B cell (primary cell): ENCODE measurements around the gene BAIAP3. TPM values are rescaled to one million over a fixed set of nuclear protein-coding genes. Genes with fewer than 3 reads are reported as not detected.

Experiments used
- ATAC-seq: fragments of 200-7000 bp; cut with Tn5 transposase; one replicate; pipeline ENCODE4 v1.10.0; 2021; ENCODE audit warnings: low read depth, mild to moderate bottlenecking, moderate number of reproducible peaks, moderate library complexity
- CTCF ChIA-PET: fragments of 350-600 bp; sonication (Branson Sonifier 250); formaldehyde crosslinking; loops from one replicate; lab custom pipeline; 2021; ENCODE audit warnings: antibody characterized with exemption, inconsistent platforms; lab: Charles Lee
- POLR2A ChIA-PET: fragments of 350-600 bp; sonication (Branson Sonifier 250); formaldehyde crosslinking; loops from one replicate; lab custom pipeline; 2021; ENCODE audit warnings: antibody characterized with exemption; lab: Charles Lee
- DNase-seq: peaks from one replicate; pipeline ENCODE4 v3.0.0; 2013
- H2AFZ ChIP-seq: 2 replicates; pipeline ENCODE4 v1.6.1; 2012; ENCODE audit warnings: mild to moderate bottlenecking, low read depth, low read length; ENCODE audit not compliant: insufficient read depth, poor library complexity, severe bottlenecking
- H3K27ac ChIP-seq, 2 donors: 1 replicate in 1 of 2; 2 replicates in 1 of 2; pipeline ENCODE4 v1.5.1; 2012 to 2013; ENCODE audit warnings: low read length in 2 of 2, mild to moderate bottlenecking in 2 of 2, moderate library complexity in 1 of 2
- H3K27me3 ChIP-seq, 4 experiments: fragments of 200-600 bp in 1 of 4; sonication (generic) in 1 of 4; replicated peaks in 1 of 4; 1 replicate in 2 of 4; 2 replicates in 2 of 4; pipeline versions ENCODE4 v1.6.1 to v1.7.0; 2013 to 2016; ENCODE audit warnings: low read length in 3 of 4, mild to moderate bottlenecking in 2 of 4, mixed read lengths in 1 of 4, moderate library complexity in 1 of 4; ENCODE audit not compliant: insufficient read depth in 4 of 4, control insufficient read depth in 3 of 4; ENCODE audit errors: control extremely low read depth in 1 of 4
- H3K36me3 ChIP-seq, 2 experiments: replicated peaks in 1 of 2; 1 replicate in 1 of 2; 2 replicates in 1 of 2; pipeline versions ENCODE4 v1.6.1 to v1.7.1; 2013; ENCODE audit warnings: low read length in 1 of 2; ENCODE audit not compliant: insufficient read depth in 2 of 2, control insufficient read depth in 1 of 2; ENCODE audit errors: control extremely low read depth in 1 of 2, extremely low read depth in 1 of 2
- H3K4me1 ChIP-seq, 2 donors: fragments of 200-600 bp in 1 of 2; sonication (generic) in 1 of 2; 1 replicate in 1 of 2; 2 replicates in 1 of 2; pipeline versions ENCODE4 v1.5.1 to v1.6.1; 2013 to 2017; ENCODE audit warnings: low read length in 2 of 2; ENCODE audit not compliant: control insufficient read depth in 2 of 2, insufficient read depth in 2 of 2
- H3K4me2 ChIP-seq: replicated peaks from 2 replicates; pipeline ENCODE3; 2012; ENCODE audit warnings: mild to moderate bottlenecking, low read depth, low read length; ENCODE audit not compliant: poor library complexity, severe bottlenecking
- H3K4me3 ChIP-seq, 5 experiments: fragments of 200-600 bp in 1 of 5; sonication (generic) in 1 of 5; 1 replicate in 3 of 5; 2 replicates in 2 of 5; pipeline versions ENCODE4 v1.5.1 to v1.7.0; 2011 to 2016; ENCODE audit warnings: low read length in 4 of 5, mild to moderate bottlenecking in 4 of 5, low read depth in 2 of 5, control low read depth in 1 of 5, moderate library complexity in 1 of 5; ENCODE audit not compliant: insufficient read depth in 1 of 5; ENCODE audit errors: control extremely low read depth in 1 of 5, extremely low read depth in 1 of 5
- H3K79me2 ChIP-seq: fragments of 200-600 bp; sonication (generic); one replicate; pipeline ENCODE4 v1.6.0; 2016; ENCODE audit warnings: low read length; ENCODE audit not compliant: control insufficient read depth, insufficient read depth
- H3K9ac ChIP-seq: fragments of 200-600 bp; sonication (generic); 2 replicates; pipeline ENCODE4 v1.6.1; 2017; ENCODE audit warnings: mild to moderate bottlenecking, low read length, moderate library complexity
- H3K9me3 ChIP-seq, 3 donors: one replicate each; pipeline versions ENCODE4 v1.6.1 to v1.7.1; 2013; ENCODE audit warnings: low read length in 2 of 3; ENCODE audit not compliant: control insufficient read depth in 2 of 3, insufficient read depth in 1 of 3; ENCODE audit errors: control extremely low read depth in 1 of 3
- H4K20me1 ChIP-seq: 2 replicates; pipeline ENCODE4 v1.6.0; 2012; ENCODE audit warnings: mild to moderate bottlenecking, low read length; ENCODE audit not compliant: insufficient read depth, control insufficient read depth, poor library complexity, severe bottlenecking
- H3K27ac Mint-ChIP-seq: one replicate; pipeline ENCODE4 v1.8.0; 2021; ENCODE audit warnings: mixed read lengths
- H3K27me3 Mint-ChIP-seq: one replicate; pipeline ENCODE4 v1.8.0; 2021; ENCODE audit warnings: mixed read lengths
- H3K4me1 Mint-ChIP-seq: one replicate; pipeline ENCODE4 v1.8.0; 2021; ENCODE audit warnings: mixed read lengths
- H3K4me3 Mint-ChIP-seq: one replicate; pipeline ENCODE4 v1.8.0; 2021; ENCODE audit warnings: mixed read lengths
- H3K9me3 Mint-ChIP-seq: one replicate; pipeline ENCODE4 v1.8.0; 2022; ENCODE audit warnings: mixed read lengths; ENCODE audit not compliant: insufficient read depth
- CTCF ChIP-seq: fragments of 200-600 bp; IDR thresholded peaks from one replicate; pipeline ENCODE4 v1.8.0; 2022; ENCODE audit warnings: antibody characterized with exemption, mild to moderate bottlenecking
- EZH2 ChIP-seq: IDR thresholded peaks from 2 replicates; pipeline ENCODE4 v1.6.1; 2012; ENCODE audit warnings: borderline replicate concordance, low read depth, mild to moderate bottlenecking, moderate library complexity, low read length; ENCODE audit not compliant: insufficient read depth, poor library complexity, severe bottlenecking
- WGBS: methylation state at CpG from one replicate; pipeline ENCODE4 v1.1.5; 2013; ENCODE audit warnings: missing lambda C conversion rate; ENCODE audit not compliant: insufficient coverage; 5-methylcytosine and 5-hydroxymethylcytosine counted together
- intact Hi-C: fragments of 100-400 bp; cut with micrococcal nuclease; formaldehyde crosslinking; loops from one replicate; pipeline ENCODE4 v1.10.0; 2022
- polyA plus RNA-seq: library from polyadenylated mRNA; depleted of rRNA; stranded (reverse); fragments of >200 nt; gene quantifications from 2 replicates; pipeline ENCODE4 v1.2.3, GENCODE V29; 2012
- total RNA-seq, 2 donors: library from RNA; stranded (reverse); fragments of 120-200 nt in 1 of 2; gene quantifications; 1 replicate in 1 of 2; 2 replicates in 1 of 2; pipeline versions ENCODE4 v1.2.3 to v1.2.4, GENCODE V29; 2013 to 2022

Gene BAIAP3
- total and polyA plus RNA-seq, 2 donors (not counting 1 experiment from before 2014, with no cell fraction given) = 119 to 130 TPM

- no peak overlapping the region for H3K27ac ChIP-seq
- H3K9me3 ChIP-seq = no peaks in the 10 kb centered on the region
- H3K9me3 Mint-ChIP-seq = no peaks in the 10 kb centered on the region
- peaks cover 56% of the 10 kb centered on the region for H4K20me1 ChIP-seq
- no peaks in the 10 kb centered on the region for H3K4me1 ChIP-seq
- intact Hi-C loops = no loop called here
- DNase-seq = no peak
- TF ChIP-seq CTCF (no peak), EZH2 (no peak)
- H3K9ac ChIP-seq = no peak overlapping the region
- H3K4me3 ChIP-seq = no peak overlapping the region
- H3K4me3 Mint-ChIP-seq = no peak overlapping the region
- H3K4me1 Mint-ChIP-seq = no peaks in the 10 kb centered on the region
- no peaks in the 10 kb centered on the region for H3K27me3 ChIP-seq
- H3K27ac Mint-ChIP-seq = no peak overlapping the region
- ATAC-seq = no peak
- no peaks in the 10 kb centered on the region for H3K27me3 Mint-ChIP-seq
- no peak overlapping the region for H3K4me2 ChIP-seq
- peaks cover 6 to 70% of the 10 kb centered on the region in 2 experiments for H3K36me3 ChIP-seq
- H2AFZ ChIP-seq = no peak overlapping the region
- peaks cover 59% of the 10 kb centered on the region for H3K79me2 ChIP-seq
- POLR2A ChIA-PET = interaction anchor here (0.7 kb wide), 1 partner anchor 24 kb away, joined by 4 read pairs; no protein-coding TSS in a partner anchor
- WGBS = over 99% methylated on average over 22 of the region's 22 CpGs
- CTCF ChIA-PET = interaction anchor here (1.3 kb wide), 1 partner anchor 13 kb away, joined by 3 read pairs; no protein-coding TSS in a partner anchor
These were observed 62.1 kb downstream of the BAIAP3 start for GRCh38 chr16:1395444-1396031.

GRCh38 chr16:1397779-1398178, 64.3 kb downstream of the BAIAP3 start:
- peaks cover 5 to 74% of the 10 kb centered on the region in 2 experiments for H3K36me3 ChIP-seq
- peaks cover 76% of the 10 kb centered on the region for H4K20me1 ChIP-seq
- DNase-seq (no peak), ATAC-seq (no peak)
- no peak overlapping the region for H3K4me3 Mint-ChIP-seq
- CTCF ChIA-PET = no interaction called here
- POLR2A ChIA-PET = no interaction called here
- no peak overlapping the region for H3K9ac ChIP-seq
- no peaks in the 10 kb centered on the region for H3K9me3 ChIP-seq
- no peaks in the 10 kb centered on the region for H3K4me1 ChIP-seq
- no peaks in the 10 kb centered on the region for H3K9me3 Mint-ChIP-seq
- 97% methylated on average over 16 of the region's 21 CpGs for WGBS
- no peak overlapping the region for H2AFZ ChIP-seq
- intact Hi-C loops = no loop called here
- H3K27me3 ChIP-seq = no peaks in the 10 kb centered on the region
- H3K4me3 ChIP-seq = no peak overlapping the region
- no peak overlapping the region for H3K4me2 ChIP-seq
- H3K79me2 ChIP-seq = peaks cover 68% of the 10 kb centered on the region
- H3K4me1 Mint-ChIP-seq = no peaks in the 10 kb centered on the region
- no peaks in the 10 kb centered on the region for H3K27me3 Mint-ChIP-seq
- no peak overlapping the region for H3K27ac ChIP-seq
- no peak overlapping the region for H3K27ac Mint-ChIP-seq
- TF ChIP-seq CTCF (no peak), EZH2 (no peak)
